Activated naive CD4-positive, alpha-beta T cell treated with anti-CD3 and anti-CD28 coated beads, Interleukin-2, amount 10 ng/mL, durations not matched to agents 7 days and 5 days (primary cell): ENCODE results near the gene F2.
A peak's percentile ranks its signal among the peaks of the same experiment; 100 is the strongest.
"Not testable (repeated sequence)": the region's sequence is repeated elsewhere in the genome, so short reads cannot be mapped to it uniquely, and the experiment has no call there.

ENCODE experiments used
- CTCF ChIA-PET: fragments of 350-600 bp; sonication (Branson Sonifier 250); formaldehyde crosslinking; loops from one replicate; lab custom pipeline; 2021; ENCODE audit warnings: antibody characterized with exemption; lab: Charles Lee
- DNase-seq: peaks from one replicate; pipeline ENCODE4 v3.0.0-alpha.2; 2020
- H3K27ac Mint-ChIP-seq: one replicate; pipeline ENCODE4 v1.8.0; 2021; ENCODE audit warnings: mild to moderate bottlenecking, moderate library complexity, mixed read lengths
- H3K27me3 Mint-ChIP-seq: one replicate; pipeline ENCODE4 v1.8.0; 2021; ENCODE audit warnings: mild to moderate bottlenecking, mixed read lengths
- H3K36me3 Mint-ChIP-seq: one replicate; pipeline ENCODE4 v1.8.0; 2021; ENCODE audit warnings: mixed read lengths
- H3K4me1 Mint-ChIP-seq: one replicate; pipeline ENCODE4 v1.8.0; 2021; ENCODE audit warnings: mixed read lengths
- H3K4me3 Mint-ChIP-seq: one replicate; pipeline ENCODE4 v1.8.0; 2021; ENCODE audit warnings: mild to moderate bottlenecking, moderate library complexity, mixed read lengths
- H3K9me3 Mint-ChIP-seq: one replicate; pipeline ENCODE4 v1.8.0; 2021; ENCODE audit warnings: mixed read lengths

F2 gene

DNA sequence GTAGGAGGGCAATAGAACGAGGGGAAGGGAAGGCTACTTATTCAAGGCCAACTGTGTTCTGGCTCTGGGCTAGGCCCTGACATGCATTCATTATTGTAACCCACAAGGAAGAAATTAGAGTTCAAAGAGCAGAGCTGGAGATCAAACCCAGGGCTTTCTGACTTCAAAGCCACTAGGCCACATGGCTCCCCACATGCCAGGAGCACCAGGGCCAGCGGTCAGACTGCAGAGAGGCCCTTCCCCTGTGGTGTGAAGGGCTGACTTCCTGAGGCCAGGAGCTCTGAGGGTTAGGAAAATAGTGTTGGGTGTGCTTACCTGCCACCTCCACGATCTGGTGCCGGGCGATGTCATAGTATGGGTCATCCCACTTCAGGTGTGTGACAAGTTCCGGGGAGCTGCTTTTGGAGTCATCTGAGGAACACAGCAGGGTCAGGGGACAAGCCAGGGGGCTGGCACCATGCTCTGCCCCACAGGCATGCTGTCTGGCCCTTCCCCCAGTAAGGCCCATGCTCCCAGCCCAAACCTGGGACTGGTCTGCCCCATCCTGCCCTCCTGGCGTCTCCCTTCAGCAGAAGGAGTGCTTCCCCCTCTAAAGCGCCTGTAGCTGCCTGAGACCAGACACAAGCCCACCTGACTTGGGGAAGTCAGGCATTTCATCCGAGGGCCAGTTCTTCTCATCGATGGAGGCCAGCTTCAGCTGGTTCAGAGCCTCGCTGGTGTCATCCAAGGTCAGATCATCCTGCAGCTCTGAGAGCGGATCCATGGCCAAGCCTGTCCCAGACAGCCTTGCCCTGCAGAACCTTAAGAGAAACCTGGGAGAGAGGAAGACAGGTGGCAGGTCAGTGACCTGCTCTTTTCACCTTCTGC lies 23.4 kb upstream of the F2 start:
- Mint-ChIP-seq H3K36me3 (peaks cover 38% of the 10 kb centered on the region), H3K9me3 (no peaks in the 10 kb centered on the region), H3K4me3 (no peak overlapping the region), H3K27ac (no peak overlapping the region), H3K4me1 (peaks cover 36% of the 10 kb centered on the region), H3K27me3 (no peaks in the 10 kb centered on the region)
- CTCF ChIA-PET, result interaction anchor here (1.2 kb wide), 1 partner anchor 25 kb away, joined by 5 read pairs; no protein-coding TSS in a partner anchor
- no peak for DNase-seq

DNA sequence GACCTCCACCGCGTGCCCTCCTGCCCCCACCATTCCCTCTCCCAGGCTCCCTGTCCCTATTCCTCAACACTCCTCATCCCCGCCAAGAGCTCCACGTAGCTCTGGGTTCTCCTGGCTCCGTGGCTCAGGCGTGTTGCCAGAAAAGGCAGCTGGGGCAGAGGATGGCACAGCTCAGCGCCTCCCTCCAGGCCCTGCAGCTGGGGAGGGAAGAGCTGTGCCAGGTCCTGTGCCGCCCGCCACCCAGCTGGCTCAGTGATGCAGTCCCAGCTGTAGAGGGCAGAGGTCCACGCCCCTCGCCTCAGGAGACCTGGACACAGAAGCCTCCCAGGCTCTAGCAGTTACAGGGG lies 22.8 kb upstream of the F2 start:
- H3K27me3 Mint-ChIP-seq, result no peaks in the 10 kb centered on the region
- H3K4me3 Mint-ChIP-seq, result no peak overlapping the region
- peaks cover 39% of the 10 kb centered on the region for H3K4me1 Mint-ChIP-seq
- H3K27ac Mint-ChIP-seq, result no peak overlapping the region
- DNase-seq, result no peak
- CTCF ChIA-PET, result interaction anchor here (1.2 kb wide), 1 partner anchor 25 kb away, joined by 5 read pairs; no protein-coding TSS in a partner anchor
- H3K9me3 Mint-ChIP-seq, result no peaks in the 10 kb centered on the region
- peaks cover 40% of the 10 kb centered on the region for H3K36me3 Mint-ChIP-seq

DNA sequence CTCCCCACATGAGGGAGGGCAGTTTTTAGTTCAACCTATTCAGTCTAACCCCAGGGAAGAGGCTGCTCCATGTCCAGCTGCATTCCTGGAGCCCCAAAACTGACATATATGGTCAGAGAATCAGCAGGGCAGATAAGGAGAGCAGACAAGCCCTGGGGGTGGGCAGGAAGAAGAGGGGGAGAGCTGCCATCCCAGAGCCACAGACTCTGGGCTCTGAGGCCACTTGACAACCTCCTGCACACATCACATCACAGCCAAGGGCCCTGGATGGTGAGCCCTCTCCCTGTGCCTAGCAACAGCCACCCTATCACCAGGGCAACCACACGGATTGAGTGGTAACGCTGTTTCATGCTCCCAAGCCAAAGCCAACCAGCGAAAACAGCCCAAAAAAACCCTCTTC lies 21.7 kb upstream of the F2 start:
- no peak for DNase-seq
- Mint-ChIP-seq H3K27me3 (no peaks in the 10 kb centered on the region), H3K9me3 (no peaks in the 10 kb centered on the region), H3K36me3 (peaks cover 46% of the 10 kb centered on the region), H3K4me3 (no peak overlapping the region), H3K4me1 (peaks cover 49% of the 10 kb centered on the region), H3K27ac (no peak overlapping the region)
- CTCF ChIA-PET, result no interaction called here

DNA sequence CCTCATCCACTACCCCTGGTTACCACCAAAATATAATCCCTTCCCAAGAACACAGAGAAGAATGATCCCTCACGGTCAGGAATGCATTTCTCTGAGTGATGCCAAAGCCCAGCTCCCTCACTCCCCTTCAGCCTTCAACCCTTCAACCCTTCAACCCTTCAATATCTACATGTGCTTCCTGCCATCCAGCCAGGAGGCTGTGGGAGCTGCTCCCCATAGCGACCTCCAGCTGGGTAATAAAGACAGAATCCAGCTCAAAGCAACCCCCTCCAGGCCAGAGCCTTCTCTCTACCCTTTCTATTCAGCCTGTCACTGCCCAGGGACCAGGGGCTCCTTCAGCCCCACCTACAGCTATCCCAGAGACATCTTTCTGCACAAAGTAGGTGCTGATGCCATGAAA lies 21.3 kb upstream of the F2 start:
- peaks cover 53% of the 10 kb centered on the region for H3K4me1 Mint-ChIP-seq
- H3K36me3 Mint-ChIP-seq, result peaks cover 48% of the 10 kb centered on the region
- no peak overlapping the region for H3K27ac Mint-ChIP-seq
- H3K4me3 Mint-ChIP-seq, result peak overlapping the region; percentile 19
- no peak for DNase-seq
- H3K9me3 Mint-ChIP-seq, result no peaks in the 10 kb centered on the region
- CTCF ChIA-PET, result interaction anchor here (0.5 to 1.1 kb wide), 2 partner anchors 29 to 100 kb away, joined by 3 read pairs; no protein-coding TSS in a partner anchor
- no peaks in the 10 kb centered on the region for H3K27me3 Mint-ChIP-seq

DNA sequence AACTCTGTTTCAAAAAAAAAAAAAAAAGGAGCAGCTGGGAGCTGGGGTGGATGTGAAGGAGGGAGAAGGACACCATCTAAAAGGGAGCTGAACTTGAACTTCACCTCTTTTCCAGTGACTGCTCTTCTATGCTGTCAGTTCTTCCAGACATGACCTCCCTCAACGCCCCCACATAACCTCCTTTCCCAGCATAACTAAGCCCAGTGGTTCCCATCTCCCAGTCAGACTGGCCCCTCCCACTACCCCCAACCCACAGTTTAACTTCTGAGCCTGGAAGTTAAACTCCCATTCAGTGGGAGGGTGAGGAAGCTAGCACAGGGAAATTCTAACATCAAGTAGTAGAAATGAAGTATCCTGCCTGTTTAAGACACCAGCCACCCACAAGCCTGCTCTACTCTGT lies 20.4 kb upstream of the F2 start:
- DNase-seq, result no peak
- Mint-ChIP-seq H3K27ac (peak overlapping the region; percentile 76), H3K4me1 (peaks cover 62% of the 10 kb centered on the region), H3K4me3 (peak overlapping the region; percentile 99), H3K27me3 (no peaks in the 10 kb centered on the region), H3K9me3 (no peaks in the 10 kb centered on the region), H3K36me3 (peaks cover 53% of the 10 kb centered on the region)
- CTCF ChIA-PET, result interaction anchor here (1.0 to 1.1 kb wide), 2 partner anchors 29 to 80 kb away, joined by 3 to 5 read pairs; no protein-coding TSS in a partner anchor

DNA sequence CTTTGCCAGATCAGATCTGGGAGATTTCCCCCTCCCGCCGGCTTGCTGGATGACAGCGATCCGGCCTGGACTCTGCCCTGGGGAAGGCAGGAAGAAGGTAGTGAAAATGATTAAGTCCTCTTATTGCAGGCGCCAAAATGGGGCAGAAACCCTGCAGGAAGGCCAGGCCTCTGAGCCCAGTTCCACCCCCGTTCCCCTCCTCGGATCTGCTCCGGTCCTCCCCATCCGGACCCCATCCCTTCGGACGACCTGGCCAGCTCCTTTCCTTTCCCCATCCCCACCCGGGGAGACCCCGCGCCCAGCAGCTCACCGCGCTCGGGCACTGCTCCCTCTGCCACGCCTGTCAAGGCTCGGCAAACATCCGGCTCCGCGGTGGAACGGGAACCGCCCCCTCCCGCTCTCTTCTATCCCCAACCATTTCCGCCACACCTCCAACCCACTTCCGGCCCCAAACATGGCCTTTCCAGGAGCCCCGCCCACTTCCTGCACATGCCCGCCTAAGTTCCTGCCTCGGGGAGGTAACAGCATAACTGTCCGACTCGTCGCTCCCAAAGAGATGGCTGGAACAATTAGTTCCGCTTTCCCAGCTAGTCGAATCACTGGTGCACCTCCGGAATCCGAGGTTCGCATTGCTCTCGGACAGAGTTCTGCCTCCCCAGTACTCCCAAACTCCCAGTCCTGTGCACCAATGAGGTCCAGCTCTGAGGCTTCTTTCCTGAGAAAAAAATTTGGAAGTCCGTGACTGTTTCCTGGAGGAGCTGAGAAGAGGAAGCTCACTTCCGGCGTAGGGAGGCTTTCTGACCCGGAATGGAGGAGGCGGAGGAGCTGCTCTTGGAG lies 18.6 kb upstream of the F2 start, which contains the start of the genes ARHGAP1 and ZNF408:
Gene ARHGAP1, minus strand, starts transcription at position 379 of the 837 bp plus-strand sequence. CDS start 4,512 bp downstream, outside the sequence.
Gene ZNF408, plus strand, starts transcription at position 791 of the 837 bp plus-strand sequence. Its CDS starts 17 bp downstream, at position 808.
- no peaks in the 10 kb centered on the region for H3K9me3 Mint-ChIP-seq
- no peaks in the 10 kb centered on the region for H3K27me3 Mint-ChIP-seq
- peak within 1 kb of the TSS; percentile 99 for H3K4me3 Mint-ChIP-seq
- peaks cover 64% of the 10 kb centered on the region for H3K4me1 Mint-ChIP-seq
- peaks cover 50% of the 10 kb centered on the region for H3K36me3 Mint-ChIP-seq
- DNase-seq, result peak; percentile 100
- CTCF ChIA-PET, result interaction anchor here (0.6 to 2.0 kb wide), 3 partner anchors 30 to 211 kb away, joined by 3 to 11 read pairs (median 3); no protein-coding TSS in a partner anchor
- H3K27ac Mint-ChIP-seq, result peak within 1 kb of the TSS; percentile 98

DNA sequence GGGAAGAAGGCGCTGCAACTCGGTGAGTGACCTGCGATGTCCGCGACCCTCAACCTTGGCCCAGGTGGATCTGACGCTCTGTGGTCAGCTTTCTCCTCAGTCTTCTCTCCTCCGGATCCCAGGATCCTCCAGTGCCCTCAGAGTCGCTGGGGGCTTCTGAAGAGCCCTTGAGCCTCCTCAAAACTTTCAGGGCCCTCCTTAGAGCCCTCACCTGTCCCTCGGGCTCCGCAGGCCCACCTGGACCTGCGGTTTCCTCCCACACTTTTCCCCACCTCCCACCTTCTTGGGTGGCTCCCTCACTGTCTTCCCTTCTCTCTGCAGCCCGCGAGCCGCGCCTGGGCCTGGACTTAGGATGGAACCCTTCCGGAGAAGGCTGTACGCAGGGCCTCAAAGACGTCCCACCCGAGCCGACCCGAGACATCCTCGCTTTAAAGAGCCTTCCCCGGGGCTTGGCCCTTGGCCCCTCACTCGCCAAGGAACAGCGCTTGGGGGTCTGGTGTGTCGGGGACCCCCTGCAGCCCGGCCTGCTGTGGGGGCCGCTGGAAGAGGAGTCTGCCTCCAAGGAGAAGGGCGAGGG lies 17.8 kb upstream of the F2 start:
- peak overlapping the region; percentile 98 for H3K27ac Mint-ChIP-seq
- CTCF ChIA-PET, result interaction anchor here (0.8 to 2.0 kb wide), 3 partner anchors 30 to 450 kb away, joined by 3 to 11 read pairs (median 3); no protein-coding TSS in a partner anchor
- no peaks in the 10 kb centered on the region for H3K9me3 Mint-ChIP-seq
- peak; percentile 28 for DNase-seq
- no peaks in the 10 kb centered on the region for H3K27me3 Mint-ChIP-seq
- H3K4me3 Mint-ChIP-seq, result peak overlapping the region; percentile 99
- H3K4me1 Mint-ChIP-seq, result peaks cover 59% of the 10 kb centered on the region
- peaks cover 49% of the 10 kb centered on the region for H3K36me3 Mint-ChIP-seq

DNA sequence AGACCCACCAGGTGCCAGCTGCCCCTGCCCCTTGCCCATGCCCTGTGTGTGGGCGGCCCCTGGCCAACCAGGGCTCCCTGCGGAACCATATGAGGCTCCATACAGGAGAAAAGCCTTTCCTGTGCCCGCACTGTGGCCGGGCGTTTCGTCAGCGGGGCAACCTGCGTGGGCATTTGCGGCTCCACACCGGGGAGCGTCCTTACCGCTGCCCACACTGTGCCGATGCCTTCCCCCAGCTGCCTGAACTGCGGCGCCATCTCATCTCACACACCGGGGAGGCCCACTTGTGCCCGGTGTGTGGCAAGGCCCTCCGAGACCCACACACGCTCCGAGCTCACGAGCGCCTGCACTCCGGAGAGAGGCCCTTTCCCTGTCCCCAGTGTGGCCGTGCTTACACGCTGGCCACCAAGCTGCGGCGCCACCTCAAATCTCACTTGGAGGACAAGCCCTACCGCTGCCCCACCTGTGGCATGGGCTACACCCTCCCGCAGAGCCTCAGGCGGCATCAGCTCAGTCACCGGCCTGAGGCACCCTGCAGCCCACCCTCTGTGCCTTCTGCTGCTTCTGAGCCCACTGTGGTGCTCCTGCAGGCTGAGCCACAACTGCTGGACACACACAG lies 13.8 kb upstream of the F2 start:
- no peak overlapping the region for H3K27ac Mint-ChIP-seq
- DNase-seq, result no peak
- H3K9me3 Mint-ChIP-seq, result no peaks in the 10 kb centered on the region
- CTCF ChIA-PET, result no interaction called here
- no peak overlapping the region for H3K4me3 Mint-ChIP-seq
- H3K27me3 Mint-ChIP-seq, result no peaks in the 10 kb centered on the region
- peaks cover 32% of the 10 kb centered on the region for H3K4me1 Mint-ChIP-seq
- H3K36me3 Mint-ChIP-seq, result peaks cover 54% of the 10 kb centered on the region

DNA sequence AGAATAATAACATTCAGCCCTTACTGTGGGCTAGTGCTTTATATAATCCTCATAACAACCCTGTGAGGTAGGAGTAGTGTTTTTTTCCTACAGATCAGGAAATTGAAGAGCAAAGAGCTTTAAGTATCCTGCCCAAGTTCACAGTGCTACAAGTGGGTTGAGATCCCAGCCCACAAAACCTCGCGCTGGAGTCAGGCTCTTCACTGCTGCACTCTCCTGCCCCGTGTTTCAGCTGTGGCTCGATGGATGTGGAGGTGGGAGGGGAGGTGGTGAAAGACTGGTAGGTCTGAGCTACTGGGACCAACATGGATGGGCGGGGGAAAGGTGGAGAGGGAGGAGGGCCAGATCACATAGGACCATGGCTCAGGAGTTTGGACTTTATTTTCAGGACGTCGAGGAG lies 12.1 kb upstream of the F2 start:
- DNase-seq, result no peak
- Mint-ChIP-seq H3K36me3 (peaks cover 41% of the 10 kb centered on the region), H3K27me3 (no peaks in the 10 kb centered on the region), H3K9me3 (no peaks in the 10 kb centered on the region), H3K27ac (no peak overlapping the region), H3K4me3 (no peak overlapping the region), H3K4me1 (peaks cover 18% of the 10 kb centered on the region)
- CTCF ChIA-PET, result no interaction called here

DNA sequence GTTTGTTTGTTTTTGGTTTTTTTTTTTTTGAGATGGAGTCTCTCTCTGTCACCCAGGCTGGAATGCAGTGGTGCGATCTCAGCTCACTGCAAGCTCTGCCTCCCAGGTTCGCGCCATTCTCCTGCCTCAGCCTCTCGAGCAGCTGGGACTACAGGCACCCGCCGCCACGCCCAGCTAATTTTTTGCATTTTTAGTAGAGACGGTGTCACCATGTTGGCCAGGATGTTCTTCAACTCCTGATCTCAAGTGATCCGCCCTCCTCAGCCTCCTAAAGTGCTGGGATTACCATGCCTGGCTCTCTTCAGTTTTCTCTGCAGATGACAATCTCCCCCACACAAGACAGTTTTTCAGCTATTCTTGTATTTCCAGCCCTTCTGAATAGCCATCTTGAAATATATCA lies 9.7 kb upstream of the F2 start:
- H3K36me3 Mint-ChIP-seq, result peaks cover 27% of the 10 kb centered on the region
- DNase-seq, H3K27me3 Mint-ChIP-seq, H3K27ac Mint-ChIP-seq, H3K4me3 Mint-ChIP-seq, H3K4me1 Mint-ChIP-seq, H3K9me3 Mint-ChIP-seq, CTCF ChIA-PET: not testable (repeated sequence)

DNA sequence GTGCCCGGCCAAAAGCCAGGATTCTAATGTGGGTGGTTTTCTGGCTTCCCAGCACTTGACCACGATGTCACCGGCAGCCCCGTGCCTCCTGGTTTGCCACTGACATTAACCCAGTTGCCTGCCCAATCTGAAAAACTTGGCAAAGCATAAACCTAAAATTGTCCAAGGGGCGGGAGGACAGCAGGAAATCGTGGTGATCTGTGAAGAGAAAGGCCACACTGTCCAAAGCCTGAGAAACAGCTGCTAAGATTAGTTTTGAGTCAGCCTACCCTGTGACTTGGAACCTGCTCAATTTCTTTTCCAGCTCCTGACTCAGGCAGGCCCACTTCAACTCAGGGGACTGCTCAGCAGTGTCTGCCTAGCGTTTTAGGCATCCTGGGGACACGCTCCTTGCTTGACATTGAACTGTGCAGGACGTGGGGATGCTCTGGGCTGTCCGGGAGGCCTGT lies 8.2 kb upstream of the F2 start:
- no peak overlapping the region for H3K4me3 Mint-ChIP-seq
- H3K27me3 Mint-ChIP-seq, result no peaks in the 10 kb centered on the region
- no peak overlapping the region for H3K27ac Mint-ChIP-seq
- H3K4me1 Mint-ChIP-seq, result no peaks in the 10 kb centered on the region
- DNase-seq, result no peak
- peaks cover 21% of the 10 kb centered on the region for H3K36me3 Mint-ChIP-seq
- H3K9me3 Mint-ChIP-seq, result no peaks in the 10 kb centered on the region
- CTCF ChIA-PET, result no interaction called here

DNA sequence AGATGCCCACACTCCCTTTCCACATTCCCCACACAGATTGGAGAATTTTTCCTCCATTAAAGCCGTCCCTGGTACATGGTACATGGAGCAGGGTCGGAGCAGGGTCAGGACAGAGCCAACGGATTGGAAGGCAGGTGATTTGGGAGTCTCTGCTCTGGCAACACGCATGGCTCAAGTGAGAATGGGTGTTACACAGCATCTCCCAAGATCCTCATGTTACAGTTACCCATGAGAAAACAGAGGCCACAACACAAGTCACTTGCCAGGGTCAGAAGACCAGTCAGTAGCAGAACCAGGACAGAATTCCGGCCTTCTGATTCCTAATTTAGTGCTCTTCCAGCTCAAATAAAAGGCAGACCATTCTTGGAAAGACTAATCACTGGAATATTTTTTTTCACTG lies 7.7 kb upstream of the F2 start:
- CTCF ChIA-PET, result no interaction called here
- H3K9me3 Mint-ChIP-seq, result no peaks in the 10 kb centered on the region

DNA sequence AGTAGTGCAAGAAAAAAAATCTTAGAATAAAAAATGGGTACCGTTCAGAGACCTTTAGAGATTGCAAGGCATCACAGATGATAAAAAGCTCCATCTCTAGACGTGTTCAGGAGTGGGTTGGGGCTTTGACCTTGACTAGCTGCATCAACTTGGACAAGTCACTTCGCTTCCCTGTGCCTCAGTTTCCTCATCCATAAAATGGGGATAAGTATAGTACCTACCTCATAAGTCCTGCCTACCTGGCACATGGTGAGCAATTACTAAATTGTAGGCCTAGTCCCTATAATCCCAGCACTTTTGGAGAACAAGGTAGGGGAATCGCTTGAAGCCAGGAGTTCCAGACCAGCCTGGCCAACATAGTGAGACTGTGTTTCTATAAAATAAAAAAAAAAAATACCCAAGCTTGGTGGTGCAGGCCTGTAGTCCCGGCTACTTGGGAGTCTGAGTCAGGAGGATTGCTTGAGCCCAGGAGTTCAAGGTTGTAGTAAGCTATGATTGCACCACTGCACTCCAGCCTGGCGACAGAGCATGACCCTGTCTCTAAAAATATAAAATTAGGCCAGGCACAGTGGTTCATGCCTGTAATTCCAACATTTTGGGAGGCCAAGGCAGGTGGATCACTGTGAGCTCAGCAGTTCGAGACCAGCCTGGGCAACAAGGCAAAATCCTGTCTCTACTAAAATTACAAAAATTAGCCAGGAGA lies 6.0 kb upstream of the F2 start:
- H3K4me3 Mint-ChIP-seq, result no peak overlapping the region
- no peak for DNase-seq
- CTCF ChIA-PET, result no interaction called here
- H3K9me3 Mint-ChIP-seq, result no peaks in the 10 kb centered on the region
- H3K27me3 Mint-ChIP-seq, result no peaks in the 10 kb centered on the region
- peaks cover under 1% of the 10 kb centered on the region for H3K4me1 Mint-ChIP-seq
- peaks cover 2% of the 10 kb centered on the region for H3K36me3 Mint-ChIP-seq
- no peak overlapping the region for H3K27ac Mint-ChIP-seq

More for the DNA sequence above, 7.7 kb upstream of the F2 start:
- Mint-ChIP-seq H3K27me3 (no peaks in the 10 kb centered on the region), H3K27ac (no peak overlapping the region), H3K4me1 (no peaks in the 10 kb centered on the region), H3K4me3 (no peak overlapping the region), H3K36me3 (peaks cover 17% of the 10 kb centered on the region)
- no peak for DNase-seq
